ENCODE measurements around the gene LIMS1. TPM values are rescaled to one million over a fixed set of nuclear protein-coding genes. Genes with fewer than 3 reads are reported as not detected.
A peak's percentile ranks its signal among the peaks of the same experiment; 100 is the strongest.

Gene LIMS1
- total and polyA plus RNA-seq, 4 donors = 26.7 to 102 (median 90.4) TPM

DNA sequence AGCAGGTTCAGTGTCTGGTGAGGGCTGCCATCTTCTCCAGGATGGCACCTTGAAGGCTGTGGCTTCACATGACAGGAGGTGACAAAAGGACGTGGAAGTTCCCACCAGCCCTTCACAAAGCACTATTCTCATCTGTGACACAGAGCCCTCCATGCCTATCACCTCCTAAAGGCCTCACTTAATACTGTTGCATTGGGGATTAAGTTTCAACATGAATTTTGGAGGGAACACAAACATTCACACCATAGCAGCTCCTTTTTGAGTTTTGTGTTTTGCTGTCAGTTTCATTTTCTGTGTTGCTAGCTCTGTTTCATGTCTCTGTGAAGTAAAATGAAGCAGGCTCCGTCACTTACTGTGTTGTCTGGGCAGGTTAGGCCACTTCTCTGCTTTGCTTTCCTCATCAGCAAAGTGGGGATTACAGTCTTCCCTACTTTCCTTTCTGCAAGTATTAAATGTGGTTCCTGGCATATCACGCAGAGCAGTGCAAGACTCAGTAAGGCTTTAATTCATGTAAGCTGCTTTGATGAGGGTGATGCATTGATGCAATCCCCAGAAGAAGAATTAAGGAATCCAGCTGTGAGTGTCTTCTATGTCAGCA is 31.6 kb downstream of the LIMS1 start:
- DNase-seq = no peak
- peaks cover 0 to 7% (median 0%) of the 10 kb centered on the region in 4 donors for H3K9me3 ChIP-seq (ENCODE audit: control insufficient read depth in 4 of 4, insufficient read depth in 3 of 4, low read length in 3 of 4)
- no peak overlapping the region for H3K9ac ChIP-seq (ENCODE audit: insufficient read depth in 1 of 2, low read length in 2 of 2)
- no peak for ATAC-seq (ENCODE audit: insufficient read depth, low FRiP score)
- TF ChIP-seq, protein P1, sequence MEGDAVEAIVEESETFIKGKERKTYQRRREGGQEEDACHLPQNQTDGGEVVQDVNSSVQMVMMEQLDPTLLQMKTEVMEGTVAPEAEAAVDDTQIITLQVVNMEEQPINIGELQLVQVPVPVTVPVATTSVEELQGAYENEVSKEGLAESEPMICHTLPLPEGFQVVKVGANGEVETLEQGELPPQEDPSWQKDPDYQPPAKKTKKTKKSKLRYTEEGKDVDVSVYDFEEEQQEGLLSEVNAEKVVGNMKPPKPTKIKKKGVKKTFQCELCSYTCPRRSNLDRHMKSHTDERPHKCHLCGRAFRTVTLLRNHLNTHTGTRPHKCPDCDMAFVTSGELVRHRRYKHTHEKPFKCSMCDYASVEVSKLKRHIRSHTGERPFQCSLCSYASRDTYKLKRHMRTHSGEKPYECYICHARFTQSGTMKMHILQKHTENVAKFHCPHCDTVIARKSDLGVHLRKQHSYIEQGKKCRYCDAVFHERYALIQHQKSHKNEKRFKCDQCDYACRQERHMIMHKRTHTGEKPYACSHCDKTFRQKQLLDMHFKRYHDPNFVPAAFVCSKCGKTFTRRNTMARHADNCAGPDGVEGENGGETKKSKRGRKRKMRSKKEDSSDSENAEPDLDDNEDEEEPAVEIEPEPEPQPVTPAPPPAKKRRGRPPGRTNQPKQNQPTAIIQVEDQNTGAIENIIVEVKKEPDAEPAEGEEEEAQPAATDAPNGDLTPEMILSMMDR (IDR thresholded peaks at IDR 0.05; ENCODE audit: control extremely low read depth, extremely low read depth) = no peak
- peak overlapping the region in 1 of 2 donors; percentile 12 for H3K27ac ChIP-seq (ENCODE audit: low read depth in 1 of 2, low read length in 1 of 2)
- H3K27me3 ChIP-seq (ENCODE audit: control insufficient read depth in 3 of 3, insufficient read depth in 3 of 3, low read length in 2 of 3) = no peaks in the 10 kb centered on the region
- WGBS, 2 donors = 70 to 82% methylated on average over 3 of the region's 3 CpGs
- H3K4me3 ChIP-seq = no peak overlapping the region
- H3K4me1 ChIP-seq (ENCODE audit: control insufficient read depth in 5 of 5, insufficient read depth in 5 of 5, low read length in 5 of 5) = peaks cover 0 to 23% (median 3%) of the 10 kb centered on the region in 5 donors
- H3K36me3 ChIP-seq (ENCODE audit: control insufficient read depth in 4 of 4, insufficient read depth in 4 of 4, low read length in 4 of 4) = peaks cover 0 to 13% (median 4%) of the 10 kb centered on the region in 4 donors

DNA sequence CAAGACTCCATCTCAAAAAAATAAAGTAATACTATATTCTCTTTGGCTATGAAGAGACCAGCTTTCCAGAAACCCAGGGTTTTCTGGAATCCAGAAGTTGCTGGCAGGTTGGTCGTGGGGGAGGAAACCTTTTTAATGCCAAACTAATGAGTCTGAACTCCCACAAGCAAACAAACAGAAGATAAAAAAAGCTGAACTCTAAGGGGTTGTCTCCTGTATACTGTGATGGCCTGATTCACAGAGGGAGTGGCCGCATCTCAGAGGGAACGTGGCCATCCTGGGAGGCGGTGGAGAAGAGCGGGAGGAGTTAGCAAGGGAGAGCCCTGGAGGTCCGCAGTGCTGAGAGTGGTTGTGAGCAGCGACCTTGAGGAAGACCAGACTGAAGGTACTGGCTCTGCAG is 36.1 kb downstream of the LIMS1 start:
- Histone ChIP-seq H3K4me1 (ENCODE audit: control insufficient read depth in 5 of 5, insufficient read depth in 5 of 5, low read length in 5 of 5) (peaks cover 2 to 44% (median 16%) of the 10 kb centered on the region in 5 donors), H3K27ac (ENCODE audit: low read depth in 1 of 2, low read length in 1 of 2) (no peak overlapping the region), H3K36me3 (ENCODE audit: control insufficient read depth in 4 of 4, insufficient read depth in 4 of 4, low read length in 4 of 4) (peaks cover 0 to 5% (median 0%) of the 10 kb centered on the region in 4 donors), H3K9ac (ENCODE audit: insufficient read depth in 1 of 2, low read length in 2 of 2) (no peak overlapping the region), H3K27me3 (ENCODE audit: control insufficient read depth in 3 of 3, insufficient read depth in 3 of 3, low read length in 2 of 3) (no peaks in the 10 kb centered on the region), H3K9me3 (ENCODE audit: control insufficient read depth in 4 of 4, insufficient read depth in 3 of 4, low read length in 3 of 4) (no peaks in the 10 kb centered on the region), H3K4me3 (no peak overlapping the region)
- 83 to 85% methylated on average over 7 of the region's 7 CpGs for WGBS, 2 donors
- TF ChIP-seq, protein P1 (IDR thresholded peaks at IDR 0.05; ENCODE audit: control extremely low read depth, extremely low read depth) = no peak
- ATAC-seq (ENCODE audit: insufficient read depth, low FRiP score) (peak; percentile 22), DNase-seq (no peak)

DNA sequence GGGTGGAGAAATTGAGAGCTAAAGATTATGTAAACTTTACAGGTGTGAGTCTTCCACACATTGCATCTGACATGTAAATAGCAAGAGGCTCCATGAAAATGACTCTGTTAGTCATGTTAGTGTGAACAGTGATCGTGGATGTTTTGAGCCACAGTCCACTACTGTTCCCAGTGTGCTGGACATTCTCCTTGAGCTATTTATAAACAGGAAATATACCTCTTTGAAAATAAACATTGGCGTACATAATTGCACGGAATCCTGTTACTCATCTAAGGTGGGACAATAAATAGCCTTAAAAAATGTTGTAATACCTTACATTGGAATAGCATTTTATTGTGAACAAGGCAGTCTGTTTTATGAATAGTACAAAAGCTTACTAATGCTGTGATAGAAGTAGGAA is 37.0 kb downstream of the LIMS1 start:
- Histone ChIP-seq H3K9me3 (ENCODE audit: control insufficient read depth in 4 of 4, insufficient read depth in 3 of 4, low read length in 3 of 4) (no peaks in the 10 kb centered on the region), H3K9ac (ENCODE audit: insufficient read depth in 1 of 2, low read length in 2 of 2) (no peak overlapping the region), H3K27me3 (ENCODE audit: control insufficient read depth in 3 of 3, insufficient read depth in 3 of 3, low read length in 2 of 3) (no peaks in the 10 kb centered on the region), H3K4me3 (no peak overlapping the region), H3K36me3 (ENCODE audit: control insufficient read depth in 4 of 4, insufficient read depth in 4 of 4, low read length in 4 of 4) (peaks cover 0 to 5% (median 0%) of the 10 kb centered on the region in 4 donors), H3K4me1 (ENCODE audit: control insufficient read depth in 5 of 5, insufficient read depth in 5 of 5, low read length in 5 of 5) (peaks cover 0 to 49% (median 13%) of the 10 kb centered on the region in 5 donors), H3K27ac (ENCODE audit: low read depth in 1 of 2, low read length in 1 of 2) (no peak overlapping the region)
- no peak for DNase-seq
- TF ChIP-seq, protein P1 (IDR thresholded peaks at IDR 0.05; ENCODE audit: control extremely low read depth, extremely low read depth) = no peak
- WGBS, 2 donors = 60 to 68% methylated on average over 3 of the region's 3 CpGs
- no peak for ATAC-seq (ENCODE audit: insufficient read depth, low FRiP score)

Data from lung (tissue), 12 donors.